GM19238 (cell line): ENCODE measurements around the gene INPP5B.
"Not testable (repeated sequence)": the region's sequence is repeated elsewhere in the genome, so short reads cannot be mapped to it uniquely, and the experiment has no call there.

Experiments used
- DNase-seq: peaks from one replicate; pipeline ENCODE4 v3.0.0; 2011; ENCODE audit warnings: low spot score; ENCODE audit not compliant: insufficient read length

Gene INPP5B

DNA sequence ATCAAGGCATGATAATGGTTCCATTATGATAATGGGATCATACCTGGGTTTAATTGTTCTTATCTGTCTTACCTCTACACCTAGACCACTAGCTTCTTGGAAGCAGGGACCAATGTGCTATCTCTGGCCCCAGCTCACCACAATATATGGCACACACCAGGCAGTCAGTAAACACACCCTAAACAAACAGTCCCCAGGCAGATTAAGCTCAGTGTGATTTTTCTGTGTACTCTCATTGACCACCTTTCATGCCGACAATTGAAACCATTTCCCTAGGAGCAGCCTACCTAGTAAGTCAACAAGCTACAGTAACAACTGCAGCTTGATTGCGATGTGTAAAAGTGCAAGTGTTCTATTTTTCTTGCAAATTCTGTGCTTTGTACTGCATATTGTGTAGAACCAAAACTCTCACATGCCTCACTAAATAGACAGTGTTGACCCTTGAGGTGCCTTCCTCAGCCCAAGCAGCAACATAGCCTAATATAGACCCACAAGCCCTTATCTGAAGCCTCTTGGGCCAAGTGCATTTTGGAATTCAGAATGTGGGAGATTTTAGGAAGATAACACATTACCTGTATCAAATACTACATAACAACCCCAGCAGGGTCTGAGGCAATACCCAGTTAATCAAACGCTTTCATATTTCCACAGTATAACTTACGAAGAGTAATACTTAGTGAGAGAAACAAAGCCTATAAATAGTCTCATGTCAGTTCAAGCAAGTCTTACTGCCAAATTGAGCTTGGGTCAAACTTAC, 32.0 kb downstream of the INPP5B start:
- DNase-seq: no peak

DNA sequence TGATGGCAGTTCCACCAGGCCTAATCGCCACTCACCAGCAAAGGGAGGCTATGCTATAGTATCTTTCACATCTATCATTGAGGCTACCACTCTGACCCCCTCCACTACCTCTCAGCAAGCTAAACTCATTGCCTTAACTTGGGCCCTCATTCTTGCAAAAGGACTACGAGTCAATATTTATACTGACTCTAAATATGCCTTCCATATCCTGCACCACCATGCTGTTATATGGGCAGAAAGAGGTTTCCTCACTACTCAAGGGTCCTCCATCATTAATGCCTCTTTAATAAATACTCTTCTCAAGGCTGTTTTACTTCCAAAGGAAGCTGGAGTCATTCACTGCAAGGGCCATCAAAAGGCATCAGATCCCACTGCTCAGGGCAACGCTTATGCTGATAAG, 35.4 kb downstream of the INPP5B start:
- not testable (repeated sequence) for DNase-seq

- DNase-seq: not testable (repeated sequence)
These were observed 36.0 kb downstream of the INPP5B start for GRCh38 chr1:37910886-37911285.

DNA sequence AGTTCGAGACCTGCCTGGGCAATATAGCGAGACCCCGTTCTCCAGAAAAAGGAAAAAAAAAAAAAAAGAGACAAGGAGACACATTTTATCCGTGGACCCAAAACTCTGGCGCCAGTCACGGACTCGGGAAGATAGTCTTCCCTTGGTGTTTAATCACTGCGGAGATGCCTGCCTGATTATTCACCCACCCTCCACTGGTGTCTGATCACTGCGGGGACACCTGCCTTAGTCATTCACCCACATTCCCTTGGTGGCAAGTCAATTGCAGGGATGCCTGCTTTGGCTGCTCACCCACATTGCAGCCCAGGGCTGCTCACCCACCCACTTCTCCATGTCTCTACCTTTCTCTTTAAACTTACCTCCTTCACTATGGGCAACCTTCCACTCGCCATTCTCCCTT, 38.3 kb downstream of the INPP5B start:
- DNase-seq: not testable (repeated sequence)

DNA sequence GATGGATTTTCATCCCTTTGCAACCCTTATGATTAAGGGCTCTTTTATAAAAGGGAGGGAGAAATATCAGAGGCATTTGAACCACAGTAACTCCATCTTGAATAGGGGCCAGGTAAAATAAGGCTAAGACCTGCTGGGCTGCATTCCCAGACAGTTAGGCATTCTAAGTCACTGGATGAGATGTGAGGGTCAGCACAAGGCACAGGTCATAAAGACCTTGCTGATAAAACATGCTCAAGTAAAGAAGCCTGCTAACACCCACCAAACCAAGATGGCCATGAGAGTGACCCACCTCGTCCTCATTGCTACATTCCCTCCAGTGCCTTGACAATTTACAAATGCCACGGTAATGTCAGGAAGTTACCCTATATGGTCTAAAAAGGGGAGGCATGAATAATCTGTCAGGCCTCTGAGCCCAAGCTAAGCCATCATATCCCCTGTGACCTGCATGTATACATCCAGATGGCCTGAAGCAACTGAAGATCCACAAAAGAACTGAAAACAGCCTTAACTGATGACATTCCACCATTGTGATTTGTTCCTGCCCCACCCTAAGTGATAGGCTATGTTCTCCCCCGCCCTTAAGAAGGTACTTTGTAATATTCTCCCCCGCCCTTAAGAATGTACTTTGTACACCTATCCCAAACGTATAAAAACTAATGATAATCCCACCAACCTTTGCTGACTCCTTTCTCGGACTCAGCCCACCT, 39.3 kb downstream of the INPP5B start:
- not testable (repeated sequence) for DNase-seq

- not testable (repeated sequence) for DNase-seq
These were observed 40.3 kb downstream of the INPP5B start for GRCh38 chr1:37906591-37906990.

DNA sequence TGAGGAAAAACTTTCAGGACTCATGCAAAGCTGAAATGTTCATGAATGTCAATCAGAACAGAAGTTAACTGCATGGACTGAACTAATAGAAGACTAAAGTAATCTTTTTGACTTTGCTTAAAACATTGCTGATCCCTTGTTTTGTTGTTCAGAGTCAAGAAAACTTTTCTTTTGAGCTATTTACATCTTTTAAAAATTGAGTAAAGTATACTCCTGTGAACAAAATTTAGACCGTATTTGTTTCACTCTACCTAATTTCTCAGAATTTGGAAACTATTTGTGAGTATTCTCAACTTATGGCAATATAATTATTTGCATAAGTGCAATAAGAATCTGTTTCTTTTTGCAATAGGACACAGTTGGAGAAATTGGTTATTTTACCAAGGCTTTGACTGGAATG, 41.1 kb downstream of the INPP5B start:
- no peak for DNase-seq

- DNase-seq: not testable (repeated sequence)
These were observed 42.9 kb downstream of the INPP5B start for GRCh38 chr1:37903921-37904320.

DNA sequence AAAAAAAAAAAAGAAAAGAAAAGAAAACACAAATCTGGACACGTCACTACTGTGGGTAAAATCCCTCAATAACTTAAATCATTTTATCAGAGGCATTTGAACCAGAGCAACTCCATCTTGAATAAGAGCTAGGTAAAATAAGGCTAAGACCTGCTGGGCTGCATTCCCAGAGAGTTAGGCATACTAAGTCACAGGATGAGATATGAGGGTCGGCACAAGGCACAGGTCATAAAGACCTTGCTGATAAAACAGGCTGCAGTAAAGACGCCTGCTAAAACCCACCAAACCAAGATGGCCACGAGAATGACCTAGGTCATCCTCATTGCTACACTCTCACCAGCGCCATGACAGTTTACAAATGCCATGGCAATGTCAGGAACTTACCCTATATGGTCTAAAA, 43.9 kb downstream of the INPP5B start:
- DNase-seq: no peak

- no peak for DNase-seq
These were observed 45.0 kb downstream of the INPP5B start for GRCh38 chr1:37901893-37902225.

DNA sequence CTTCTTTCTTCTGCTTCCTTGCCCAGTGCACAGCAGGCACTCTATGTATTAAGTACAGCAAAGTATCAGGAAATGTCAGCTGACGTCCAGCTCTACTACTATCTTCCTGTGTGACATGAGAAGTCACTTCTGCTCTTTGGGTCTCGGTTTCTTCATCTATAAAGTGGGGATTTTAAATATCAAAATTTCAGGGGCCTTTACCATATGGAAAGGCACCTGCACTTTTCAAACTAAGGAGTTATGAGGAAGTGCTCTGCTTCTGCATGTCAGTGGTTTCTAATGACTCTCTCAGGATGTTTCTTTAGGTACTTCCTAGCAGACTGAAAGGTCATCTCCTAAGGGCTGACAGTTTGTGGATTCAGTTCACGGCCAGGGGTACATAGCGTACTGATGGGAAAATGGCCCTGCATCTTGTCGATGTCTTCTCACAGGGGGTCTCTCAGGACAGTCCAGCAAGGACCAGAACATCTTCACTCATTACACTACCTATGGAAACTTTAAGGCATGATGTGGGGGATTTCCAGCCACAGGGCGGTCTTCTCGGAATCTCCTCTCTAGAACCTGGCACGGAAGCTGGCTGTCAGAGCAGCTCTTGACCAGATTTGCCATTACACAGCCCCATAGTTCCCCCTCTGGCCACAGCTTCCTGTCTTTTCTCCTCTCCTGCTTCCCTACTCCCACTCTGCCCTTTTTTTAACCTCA, 45.5 kb downstream of the INPP5B start:
- DNase-seq: peak; percentile 49

- DNase-seq: not testable (repeated sequence)
These were observed 49.3 kb downstream of the INPP5B start for GRCh38 chr1:37897563-37897962.

- no peak for DNase-seq
These were observed 53.2 kb downstream of the INPP5B start for GRCh38 chr1:37893673-37894072.

DNA sequence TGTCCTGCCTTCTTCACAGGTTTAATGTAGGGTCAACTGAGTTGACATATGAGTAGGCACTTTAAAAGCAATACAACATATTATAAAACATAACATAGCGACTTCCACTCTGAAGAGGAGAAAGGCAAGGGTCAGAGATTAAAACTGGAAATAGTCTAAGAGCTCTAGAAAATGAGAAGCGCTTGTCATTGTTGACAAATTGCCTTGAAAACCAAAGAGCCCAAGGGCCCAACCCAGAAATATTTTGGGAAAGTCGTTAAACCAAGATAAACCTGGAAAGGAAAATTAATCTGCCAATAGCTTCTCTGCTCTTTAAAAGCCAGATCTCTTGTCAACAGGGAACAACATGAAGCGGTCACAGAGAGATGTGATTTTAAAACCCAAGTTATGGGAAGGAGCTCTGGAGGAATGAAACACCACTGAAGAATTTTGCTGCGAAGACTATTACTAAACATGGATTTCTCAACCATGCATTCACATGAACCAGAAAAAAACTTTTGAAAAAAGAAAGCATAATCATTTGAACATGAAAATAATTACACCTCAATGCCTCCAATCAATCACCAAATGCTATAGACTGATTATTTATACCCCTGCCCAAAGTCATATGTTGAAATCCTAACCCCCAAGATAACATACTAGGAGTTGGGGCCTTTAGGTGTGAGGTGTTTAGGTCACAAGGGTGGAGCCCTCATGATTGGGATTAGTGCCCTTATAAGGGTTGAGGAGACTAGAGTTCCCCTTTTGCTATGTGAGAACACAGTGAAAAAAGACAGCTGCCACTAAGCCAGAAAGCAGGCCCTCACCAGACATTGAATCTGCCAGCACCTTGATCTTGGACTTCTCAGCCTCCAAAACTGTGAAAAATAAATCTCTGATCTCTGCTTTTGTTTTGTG, 54.5 kb downstream of the INPP5B start:
- no peak for DNase-seq

DNA sequence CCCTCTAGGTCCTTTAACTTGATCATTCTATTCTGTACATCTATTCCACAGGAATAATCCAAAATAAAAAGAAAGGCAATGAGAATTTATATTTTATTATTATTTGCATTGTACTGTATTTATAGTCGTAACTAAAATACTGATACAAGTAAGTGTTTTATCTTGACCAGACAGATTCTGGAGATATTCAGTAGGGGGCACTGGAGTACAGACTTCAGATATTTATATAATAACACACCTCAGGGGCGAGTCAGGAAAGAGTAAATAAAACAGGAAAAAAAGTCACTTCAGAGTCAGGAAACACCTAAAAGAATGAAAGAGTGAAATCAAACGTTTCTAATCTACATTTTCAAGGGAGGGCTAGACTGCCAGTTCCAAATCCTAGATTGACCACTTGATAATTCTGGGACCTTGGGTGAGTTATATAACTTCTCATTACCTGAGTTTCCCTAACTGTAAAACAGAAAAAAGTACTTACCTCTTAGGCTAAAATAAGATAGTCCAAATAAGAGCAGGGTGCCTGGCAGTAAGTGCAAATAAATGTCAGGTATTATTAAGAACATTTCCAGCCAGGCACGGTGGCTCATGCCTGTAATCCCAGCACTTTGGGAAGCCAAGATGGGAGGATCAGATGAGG, 56.4 kb downstream of the INPP5B start:
- DNase-seq: peak; percentile 23

DNA sequence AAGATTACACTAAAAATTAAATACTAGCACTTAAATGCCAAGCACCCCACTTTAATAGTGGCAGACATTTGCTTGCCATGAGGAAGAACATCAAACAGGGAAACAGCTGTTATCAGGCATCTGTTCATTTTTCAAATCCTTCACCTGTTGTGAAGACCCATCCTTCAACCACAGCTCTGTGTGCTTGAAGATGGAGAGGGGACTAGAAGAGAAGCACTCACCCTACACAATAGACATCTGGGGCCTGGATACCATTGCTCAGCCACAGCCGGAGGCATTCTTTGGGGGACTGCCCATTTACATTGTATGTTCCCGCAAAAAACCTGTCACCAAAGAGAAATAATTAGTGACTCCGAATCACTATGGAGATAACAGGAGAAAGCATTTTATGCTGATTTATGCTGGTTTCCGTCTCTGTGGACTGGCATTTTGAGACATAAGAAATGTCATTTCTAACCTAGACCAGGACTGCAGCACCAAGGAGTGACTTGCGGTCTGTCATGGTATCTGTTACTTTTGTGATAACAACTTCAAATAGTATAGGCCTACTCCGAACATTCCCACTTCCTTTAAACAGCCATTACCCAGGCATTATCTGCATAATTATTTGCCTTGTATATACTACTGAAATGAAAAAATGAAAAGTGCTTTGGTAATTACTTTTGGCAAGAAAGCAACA, 58.7 kb downstream of the INPP5B start:
- DNase-seq: no peak

DNA sequence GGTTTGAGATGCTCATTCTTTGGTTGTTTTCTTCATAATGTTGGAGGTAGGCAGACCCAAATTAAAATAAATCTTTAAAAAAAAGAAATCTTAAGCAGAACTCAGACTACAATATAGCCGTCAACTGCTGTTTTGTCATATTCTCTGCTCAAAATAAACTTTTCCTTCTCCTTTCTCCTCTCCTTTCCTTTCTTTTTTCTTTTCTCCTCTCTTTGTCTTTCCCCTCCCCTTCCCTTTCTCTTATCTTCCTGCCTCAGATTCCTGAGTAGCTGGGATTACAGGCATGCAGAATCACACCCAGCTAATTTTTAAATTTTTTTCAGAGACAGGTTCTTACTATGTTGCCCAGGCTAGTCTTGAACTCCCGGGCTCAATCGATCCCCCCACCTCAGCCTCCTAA, 62.7 kb downstream of the INPP5B start:
- no peak for DNase-seq

- DNase-seq: no peak
These were observed 63.2 kb downstream of the INPP5B start for GRCh38 chr1:37883671-37884070.

- DNase-seq: no peak
These were observed 67.0 kb downstream of the INPP5B start for GRCh38 chr1:37879865-37880264.

- DNase-seq: no peak
These were observed 68.8 kb downstream of the INPP5B start for GRCh38 chr1:37878071-37878470.
